ENCODE data around the gene ANKRD66.

The ANKRD66 gene

DNA sequence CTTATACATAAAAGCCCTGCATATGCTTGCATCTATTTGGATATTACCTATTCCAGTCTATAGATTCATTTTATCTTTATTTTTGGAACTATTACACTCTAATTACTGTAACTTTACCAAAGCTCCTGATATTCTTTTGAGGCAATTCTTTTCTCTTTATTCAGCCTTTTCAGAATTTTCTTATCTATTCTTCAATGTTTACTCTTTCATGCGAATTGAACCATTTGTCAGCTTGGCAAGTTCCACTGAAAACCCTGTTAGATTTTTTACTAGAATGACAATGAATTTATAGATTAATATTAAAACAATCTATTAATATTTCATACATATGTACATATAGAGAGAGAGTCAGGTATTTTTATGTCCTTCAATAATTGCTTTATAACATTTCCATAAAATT, 45.9 kb downstream of the ANKRD66 start:
- no peak overlapping the region for H3K4me2 ChIP-seq (ENCODE audit: insufficient read depth, low read length)
- H3K9ac ChIP-seq (ENCODE audit: low read depth, low read length): no peak overlapping the region
- no peaks in the 10 kb centered on the region for H4K20me1 ChIP-seq (ENCODE audit: insufficient read depth, low read length)
- ATAC-seq (ENCODE audit: insufficient read depth, low read depth) (no peak), DNase-seq (no peak)
- no peaks in the 10 kb centered on the region for H3K36me3 ChIP-seq (ENCODE audit: insufficient read depth, low read length)
- no peaks in the 10 kb centered on the region for H3K9me3 ChIP-seq (ENCODE audit: insufficient read depth, low read length, severe bottlenecking)
- H3K79me2 ChIP-seq (ENCODE audit: insufficient read depth, low read length): no peaks in the 10 kb centered on the region
- no peaks in the 10 kb centered on the region for H3K27me3 ChIP-seq (ENCODE audit: insufficient read depth, low read length, poor library complexity)
- H3K27ac ChIP-seq (ENCODE audit: low read length): no peak overlapping the region
- H3K4me1 ChIP-seq (ENCODE audit: insufficient read depth, low read length): no peaks in the 10 kb centered on the region
- no peak for TF ChIP-seq EZH2 (IDR thresholded peaks at IDR 0.05; ENCODE audit: borderline replicate concordance, low read depth, low read length, severe bottlenecking)
- no peak overlapping the region for H2AFZ ChIP-seq (ENCODE audit: low read depth, low read length)
- no peak overlapping the region for H3K4me3 ChIP-seq (ENCODE audit: low read depth in 1 of 2, low read length in 2 of 2)

DNA sequence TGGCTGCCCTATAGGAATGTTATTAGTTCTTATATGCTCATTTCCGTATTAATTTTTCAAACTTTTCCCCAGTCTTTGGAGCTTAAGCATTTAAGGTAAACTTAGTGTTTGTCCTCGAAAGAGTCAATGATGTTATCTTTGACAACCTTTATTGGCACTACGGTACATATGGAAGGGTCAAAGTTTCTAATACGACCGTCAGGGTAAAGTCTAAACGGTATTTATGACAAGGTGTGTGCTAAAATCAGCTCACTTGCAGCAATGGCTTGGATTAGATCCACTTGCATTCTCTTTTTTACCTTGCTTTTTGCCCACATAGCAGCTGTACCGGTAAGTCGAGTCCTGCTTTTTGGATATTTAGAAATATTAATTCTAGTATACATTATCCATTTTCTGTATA, 46.4 kb downstream of the ANKRD66 start, which contains the start of gene MEP1A:
Gene MEP1A (plus strand): TSS at position 252 of the 400 bp plus-strand sequence. CDS start 10 bp downstream, at position 262.
- Histone ChIP-seq H4K20me1 (ENCODE audit: insufficient read depth, low read length) (no peaks in the 10 kb centered on the region), H3K27me3 (ENCODE audit: insufficient read depth, low read length, poor library complexity) (no peaks in the 10 kb centered on the region), H3K9me3 (ENCODE audit: insufficient read depth, low read length, severe bottlenecking) (no peaks in the 10 kb centered on the region), H3K4me1 (ENCODE audit: insufficient read depth, low read length) (no peaks in the 10 kb centered on the region), H2AFZ (ENCODE audit: low read depth, low read length) (no peak within 1 kb of the TSS), H3K36me3 (ENCODE audit: insufficient read depth, low read length) (no peaks in the 10 kb centered on the region), H3K79me2 (ENCODE audit: insufficient read depth, low read length) (no peaks in the 10 kb centered on the region), H3K4me3 (ENCODE audit: low read depth in 1 of 2, low read length in 2 of 2) (no peak within 1 kb of the TSS), H3K9ac (ENCODE audit: low read depth, low read length) (no peak within 1 kb of the TSS), H3K27ac (ENCODE audit: low read length) (no peak within 1 kb of the TSS), H3K4me2 (ENCODE audit: insufficient read depth, low read length) (no peak within 1 kb of the TSS)
- DNase-seq (no peak), ATAC-seq (ENCODE audit: insufficient read depth, low read depth) (no peak)
- TF ChIP-seq EZH2 (IDR thresholded peaks at IDR 0.05; ENCODE audit: borderline replicate concordance, low read depth, low read length, severe bottlenecking) (no peak), CTCF (IDR thresholded peaks at IDR 0.05; ENCODE audit: borderline replicate concordance, extremely low read depth, low read length, poor library complexity, severe bottlenecking) (no peak)

DNA sequence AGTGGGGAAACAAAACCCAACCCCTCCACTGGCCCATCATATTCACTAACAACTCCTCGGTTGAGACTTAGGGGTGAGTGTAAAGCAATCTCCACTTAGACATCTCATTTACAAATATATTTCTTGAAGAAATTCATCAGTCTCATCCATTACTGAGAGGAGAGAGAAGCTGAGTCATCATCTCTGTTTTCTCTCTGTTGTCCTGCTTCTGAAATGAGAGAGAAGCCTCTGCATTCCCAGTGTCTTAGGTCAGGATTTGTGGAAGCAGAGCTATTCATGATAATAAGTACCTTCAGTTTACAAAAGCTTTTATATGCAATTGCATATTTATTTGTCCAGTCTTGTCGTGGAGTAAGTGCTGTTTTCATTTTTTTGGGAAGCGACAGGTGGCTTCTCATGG, 47.3 kb downstream of the ANKRD66 start:
- DNase-seq (no peak), ATAC-seq (ENCODE audit: insufficient read depth, low read depth) (no peak)
- H3K36me3 ChIP-seq (ENCODE audit: insufficient read depth, low read length): no peaks in the 10 kb centered on the region
- H3K4me1 ChIP-seq (ENCODE audit: insufficient read depth, low read length): no peaks in the 10 kb centered on the region
- H3K9ac ChIP-seq (ENCODE audit: low read depth, low read length): no peak overlapping the region
- no peak overlapping the region for H3K4me3 ChIP-seq (ENCODE audit: low read depth in 1 of 2, low read length in 2 of 2)
- no peaks in the 10 kb centered on the region for H4K20me1 ChIP-seq (ENCODE audit: insufficient read depth, low read length)
- no peak for TF ChIP-seq EZH2 (IDR thresholded peaks at IDR 0.05; ENCODE audit: borderline replicate concordance, low read depth, low read length, severe bottlenecking)
- no peak for TF ChIP-seq CTCF (IDR thresholded peaks at IDR 0.05; ENCODE audit: borderline replicate concordance, extremely low read depth, low read length, poor library complexity, severe bottlenecking)
- H3K27me3 ChIP-seq (ENCODE audit: insufficient read depth, low read length, poor library complexity): no peaks in the 10 kb centered on the region
- H3K27ac ChIP-seq (ENCODE audit: low read length): no peak overlapping the region
- no peak overlapping the region for H3K4me2 ChIP-seq (ENCODE audit: insufficient read depth, low read length)
- no peaks in the 10 kb centered on the region for H3K9me3 ChIP-seq (ENCODE audit: insufficient read depth, low read length, severe bottlenecking)
- no peaks in the 10 kb centered on the region for H3K79me2 ChIP-seq (ENCODE audit: insufficient read depth, low read length)
- H2AFZ ChIP-seq (ENCODE audit: low read depth, low read length): no peak overlapping the region

GRCh38 chr6:46795816-46796215, 49.1 kb downstream of the ANKRD66 start:
- H3K79me2 ChIP-seq (ENCODE audit: insufficient read depth, low read length): no peaks in the 10 kb centered on the region
- DNase-seq: no peak
- H3K27me3 ChIP-seq (ENCODE audit: insufficient read depth, low read length, poor library complexity): no peaks in the 10 kb centered on the region
- no peak overlapping the region for H3K4me2 ChIP-seq (ENCODE audit: insufficient read depth, low read length)
- H3K9ac ChIP-seq (ENCODE audit: low read depth, low read length): no peak overlapping the region
- no peaks in the 10 kb centered on the region for H4K20me1 ChIP-seq (ENCODE audit: insufficient read depth, low read length)
- H3K4me3 ChIP-seq (ENCODE audit: low read depth in 1 of 2, low read length in 2 of 2): no peak overlapping the region
- no peak overlapping the region for H2AFZ ChIP-seq (ENCODE audit: low read depth, low read length)
- no peak for TF ChIP-seq EZH2 (IDR thresholded peaks at IDR 0.05; ENCODE audit: borderline replicate concordance, low read depth, low read length, severe bottlenecking)
- no peak for TF ChIP-seq CTCF (IDR thresholded peaks at IDR 0.05; ENCODE audit: borderline replicate concordance, extremely low read depth, low read length, poor library complexity, severe bottlenecking)
- no peaks in the 10 kb centered on the region for H3K36me3 ChIP-seq (ENCODE audit: insufficient read depth, low read length)
- no peaks in the 10 kb centered on the region for H3K9me3 ChIP-seq (ENCODE audit: insufficient read depth, low read length, severe bottlenecking)
- H3K27ac ChIP-seq (ENCODE audit: low read length): no peak overlapping the region
- no peak for ATAC-seq (ENCODE audit: insufficient read depth, low read depth)
- H3K4me1 ChIP-seq (ENCODE audit: insufficient read depth, low read length): no peaks in the 10 kb centered on the region
